ENCODE measurements around the gene SYT14.

The SYT14 gene

GRCh38 chr1:210104103-210104502 is 166.1 kb downstream of the SYT14 start:
- TF ChIP-seq CREB1 (IDR thresholded peaks at IDR 0.05; ENCODE audit: low read depth) (no peak), TEAD4 (IDR thresholded peaks at IDR 0.05) (no peak), USF1 (IDR thresholded peaks at IDR 0.05) (no peak), YY1 (IDR thresholded peaks at IDR 0.05; ENCODE audit: low read depth) (no peak), FOXM1 (IDR thresholded peaks at IDR 0.05; ENCODE audit: borderline replicate concordance, low read depth) (no peak), RAD21 (IDR thresholded peaks at IDR 0.05; ENCODE audit: low read depth) (no peak), EP300 (IDR thresholded peaks at IDR 0.05; ENCODE audit: borderline replicate concordance) (no peak), CEBPB (IDR thresholded peaks at IDR 0.05) (no peak), ZBTB7A (IDR thresholded peaks at IDR 0.05; ENCODE audit: low read depth) (no peak), TAF1 (IDR thresholded peaks at IDR 0.05; ENCODE audit: low read depth) (no peak), MAX (IDR thresholded peaks at IDR 0.05) (no peak), EGR1 (IDR thresholded peaks at IDR 0.05) (no peak), NFIC (IDR thresholded peaks at IDR 0.05) (no peak), TCF12 (IDR thresholded peaks at IDR 0.05; ENCODE audit: low read depth) (no peak)
- TF ChIP-seq, protein P1, sequence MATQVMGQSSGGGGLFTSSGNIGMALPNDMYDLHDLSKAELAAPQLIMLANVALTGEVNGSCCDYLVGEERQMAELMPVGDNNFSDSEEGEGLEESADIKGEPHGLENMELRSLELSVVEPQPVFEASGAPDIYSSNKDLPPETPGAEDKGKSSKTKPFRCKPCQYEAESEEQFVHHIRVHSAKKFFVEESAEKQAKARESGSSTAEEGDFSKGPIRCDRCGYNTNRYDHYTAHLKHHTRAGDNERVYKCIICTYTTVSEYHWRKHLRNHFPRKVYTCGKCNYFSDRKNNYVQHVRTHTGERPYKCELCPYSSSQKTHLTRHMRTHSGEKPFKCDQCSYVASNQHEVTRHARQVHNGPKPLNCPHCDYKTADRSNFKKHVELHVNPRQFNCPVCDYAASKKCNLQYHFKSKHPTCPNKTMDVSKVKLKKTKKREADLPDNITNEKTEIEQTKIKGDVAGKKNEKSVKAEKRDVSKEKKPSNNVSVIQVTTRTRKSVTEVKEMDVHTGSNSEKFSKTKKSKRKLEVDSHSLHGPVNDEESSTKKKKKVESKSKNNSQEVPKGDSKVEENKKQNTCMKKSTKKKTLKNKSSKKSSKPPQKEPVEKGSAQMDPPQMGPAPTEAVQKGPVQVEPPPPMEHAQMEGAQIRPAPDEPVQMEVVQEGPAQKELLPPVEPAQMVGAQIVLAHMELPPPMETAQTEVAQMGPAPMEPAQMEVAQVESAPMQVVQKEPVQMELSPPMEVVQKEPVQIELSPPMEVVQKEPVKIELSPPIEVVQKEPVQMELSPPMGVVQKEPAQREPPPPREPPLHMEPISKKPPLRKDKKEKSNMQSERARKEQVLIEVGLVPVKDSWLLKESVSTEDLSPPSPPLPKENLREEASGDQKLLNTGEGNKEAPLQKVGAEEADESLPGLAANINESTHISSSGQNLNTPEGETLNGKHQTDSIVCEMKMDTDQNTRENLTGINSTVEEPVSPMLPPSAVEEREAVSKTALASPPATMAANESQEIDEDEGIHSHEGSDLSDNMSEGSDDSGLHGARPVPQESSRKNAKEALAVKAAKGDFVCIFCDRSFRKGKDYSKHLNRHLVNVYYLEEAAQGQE (IDR thresholded peaks at IDR 0.05; ENCODE audit: low read depth), result no peak

DNA sequence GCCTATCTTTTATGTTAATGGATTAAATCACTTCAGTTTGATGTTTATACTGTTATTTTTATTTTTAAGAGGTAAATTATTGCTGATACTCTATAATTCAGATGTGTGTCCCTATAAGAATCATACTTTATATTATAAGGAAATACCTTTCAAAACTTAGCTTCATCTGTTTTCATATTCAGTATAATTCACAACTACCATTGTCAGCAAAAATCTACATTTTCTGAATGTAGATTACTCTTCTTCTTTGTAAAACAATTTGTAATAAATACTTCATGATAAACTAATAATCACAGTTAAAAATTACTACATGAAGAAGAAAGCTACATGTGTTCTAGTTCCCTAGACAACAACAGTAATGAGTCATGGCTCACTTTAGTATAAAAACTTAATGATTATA is 179.2 kb downstream of the SYT14 start:
- TF ChIP-seq, protein P1 (IDR thresholded peaks at IDR 0.05; ENCODE audit: low read depth), result no peak
- TF ChIP-seq FOXM1 (IDR thresholded peaks at IDR 0.05; ENCODE audit: borderline replicate concordance, low read depth), result no peak
- TF ChIP-seq EP300 (IDR thresholded peaks at IDR 0.05; ENCODE audit: borderline replicate concordance), result no peak
- TF ChIP-seq ZBTB7A (IDR thresholded peaks at IDR 0.05; ENCODE audit: low read depth), result no peak
- TF ChIP-seq NFIC (IDR thresholded peaks at IDR 0.05), result no peak
- no peak for TF ChIP-seq RAD21 (IDR thresholded peaks at IDR 0.05; ENCODE audit: low read depth)
- no peak for TF ChIP-seq MAX (IDR thresholded peaks at IDR 0.05)
- no peak for TF ChIP-seq CREB1 (IDR thresholded peaks at IDR 0.05; ENCODE audit: low read depth)
- TF ChIP-seq TAF1 (IDR thresholded peaks at IDR 0.05; ENCODE audit: low read depth), result no peak
- no peak for TF ChIP-seq TCF12 (IDR thresholded peaks at IDR 0.05; ENCODE audit: low read depth)

GRCh38 chr1:210117681-210118170 is 179.7 kb downstream of the SYT14 start:
- TF ChIP-seq TAF1 (IDR thresholded peaks at IDR 0.05; ENCODE audit: low read depth), result no peak
- TF ChIP-seq CEBPB (IDR thresholded peaks at IDR 0.05), result no peak
- TF ChIP-seq TCF12 (IDR thresholded peaks at IDR 0.05; ENCODE audit: low read depth), result no peak
- TF ChIP-seq YY1 (IDR thresholded peaks at IDR 0.05; ENCODE audit: low read depth), result no peak
- no peak for TF ChIP-seq TEAD4 (IDR thresholded peaks at IDR 0.05)
- no peak for TF ChIP-seq EP300 (IDR thresholded peaks at IDR 0.05; ENCODE audit: borderline replicate concordance)
- TF ChIP-seq NFIC (IDR thresholded peaks at IDR 0.05), result no peak

GRCh38 chr1:210123383-210123782 is 185.4 kb downstream of the SYT14 start:
- no peak for TF ChIP-seq ZBTB7A (IDR thresholded peaks at IDR 0.05; ENCODE audit: low read depth)
- no peak for TF ChIP-seq CREB1 (IDR thresholded peaks at IDR 0.05; ENCODE audit: low read depth)
- TF ChIP-seq RAD21 (IDR thresholded peaks at IDR 0.05; ENCODE audit: low read depth), result no peak
- no peak for TF ChIP-seq USF1 (IDR thresholded peaks at IDR 0.05)
- TF ChIP-seq TAF1 (IDR thresholded peaks at IDR 0.05; ENCODE audit: low read depth), result no peak
- no peak for TF ChIP-seq EGR1 (IDR thresholded peaks at IDR 0.05)
- no peak for TF ChIP-seq TCF12 (IDR thresholded peaks at IDR 0.05; ENCODE audit: low read depth)
- TF ChIP-seq TEAD4 (IDR thresholded peaks at IDR 0.05), result no peak
- TF ChIP-seq YY1 (IDR thresholded peaks at IDR 0.05; ENCODE audit: low read depth), result no peak
- TF ChIP-seq NFIC (IDR thresholded peaks at IDR 0.05), result no peak
- no peak for TF ChIP-seq FOXM1 (IDR thresholded peaks at IDR 0.05; ENCODE audit: borderline replicate concordance, low read depth)
- TF ChIP-seq, protein P1 (IDR thresholded peaks at IDR 0.05; ENCODE audit: low read depth), result no peak
- TF ChIP-seq CEBPB (IDR thresholded peaks at IDR 0.05), result no peak
- TF ChIP-seq MAX (IDR thresholded peaks at IDR 0.05), result no peak
- TF ChIP-seq EP300 (IDR thresholded peaks at IDR 0.05; ENCODE audit: borderline replicate concordance), result no peak

All from Ishikawa (cell line).